ENCODE data around the gene VMP1. TPM values are rescaled to one million over a fixed set of nuclear protein-coding genes. Genes with fewer than 3 reads are reported as not detected.

Gene VMP1
- total and polyA plus RNA-seq, 4 donors: 92.5 to 249 (median 157) TPM

- DNase-seq (peak in 1 of 3 donors; percentile 32), ATAC-seq (ENCODE audit: insufficient read depth, low FRiP score) (no peak)
- Histone ChIP-seq H3K4me1 (ENCODE audit: control insufficient read depth in 5 of 5, insufficient read depth in 5 of 5, low read length in 5 of 5) (peaks cover 1 to 48% (median 12%) of the 10 kb centered on the region in 5 donors), H3K27ac (ENCODE audit: low read depth in 1 of 2, low read length in 1 of 2) (no peak overlapping the region), H3K4me3 (no peak overlapping the region), H3K27me3 (ENCODE audit: control insufficient read depth in 3 of 3, insufficient read depth in 3 of 3, low read length in 2 of 3) (no peaks in the 10 kb centered on the region), H3K9me3 (ENCODE audit: control insufficient read depth in 4 of 4, insufficient read depth in 3 of 4, low read length in 3 of 4) (no peaks in the 10 kb centered on the region), H3K36me3 (ENCODE audit: control insufficient read depth in 4 of 4, insufficient read depth in 4 of 4, low read length in 4 of 4) (no peaks in the 10 kb centered on the region), H3K9ac (ENCODE audit: insufficient read depth in 1 of 2, low read length in 2 of 2) (no peak overlapping the region)
- TF ChIP-seq CTCF (IDR thresholded peaks at IDR 0.05; ENCODE audit: control extremely low read depth, extremely low read depth): no peak
- 54 to 68% methylated on average over 4 of the region's 4 CpGs for WGBS, 2 donors
These were observed 125.5 kb downstream of the VMP1 start for GRCh38 chr17:59832883-59833379.

- no peak for TF ChIP-seq CTCF (IDR thresholded peaks at IDR 0.05; ENCODE audit: control extremely low read depth, extremely low read depth)
- Histone ChIP-seq H3K9me3 (ENCODE audit: control insufficient read depth in 4 of 4, insufficient read depth in 3 of 4, low read length in 3 of 4) (no peaks in the 10 kb centered on the region), H3K4me1 (ENCODE audit: control insufficient read depth in 5 of 5, insufficient read depth in 5 of 5, low read length in 5 of 5) (peaks cover 0 to 32% (median under 1%) of the 10 kb centered on the region in 5 donors), H3K36me3 (ENCODE audit: control insufficient read depth in 4 of 4, insufficient read depth in 4 of 4, low read length in 4 of 4) (peaks cover 2 to 6% (median 3%) of the 10 kb centered on the region in 4 donors), H3K27me3 (ENCODE audit: control insufficient read depth in 3 of 3, insufficient read depth in 3 of 3, low read length in 2 of 3) (no peaks in the 10 kb centered on the region), H3K27ac (ENCODE audit: low read depth in 1 of 2, low read length in 1 of 2) (peak overlapping the region; percentile 85 to 91), H3K9ac (ENCODE audit: insufficient read depth in 1 of 2, low read length in 2 of 2) (peak overlapping the region; percentile 97 to 100), H3K4me3 (peak overlapping the region; percentile 35)
- 4 to 7% methylated on average over 8 of the region's 8 CpGs for WGBS, 2 donors
- DNase-seq (peak; percentile 88 to 99 (median 99)), ATAC-seq (ENCODE audit: insufficient read depth, low FRiP score) (peak; percentile 86)
These were observed 130.0 kb downstream of the VMP1 start for GRCh38 chr17:59837308-59838051.

DNA sequence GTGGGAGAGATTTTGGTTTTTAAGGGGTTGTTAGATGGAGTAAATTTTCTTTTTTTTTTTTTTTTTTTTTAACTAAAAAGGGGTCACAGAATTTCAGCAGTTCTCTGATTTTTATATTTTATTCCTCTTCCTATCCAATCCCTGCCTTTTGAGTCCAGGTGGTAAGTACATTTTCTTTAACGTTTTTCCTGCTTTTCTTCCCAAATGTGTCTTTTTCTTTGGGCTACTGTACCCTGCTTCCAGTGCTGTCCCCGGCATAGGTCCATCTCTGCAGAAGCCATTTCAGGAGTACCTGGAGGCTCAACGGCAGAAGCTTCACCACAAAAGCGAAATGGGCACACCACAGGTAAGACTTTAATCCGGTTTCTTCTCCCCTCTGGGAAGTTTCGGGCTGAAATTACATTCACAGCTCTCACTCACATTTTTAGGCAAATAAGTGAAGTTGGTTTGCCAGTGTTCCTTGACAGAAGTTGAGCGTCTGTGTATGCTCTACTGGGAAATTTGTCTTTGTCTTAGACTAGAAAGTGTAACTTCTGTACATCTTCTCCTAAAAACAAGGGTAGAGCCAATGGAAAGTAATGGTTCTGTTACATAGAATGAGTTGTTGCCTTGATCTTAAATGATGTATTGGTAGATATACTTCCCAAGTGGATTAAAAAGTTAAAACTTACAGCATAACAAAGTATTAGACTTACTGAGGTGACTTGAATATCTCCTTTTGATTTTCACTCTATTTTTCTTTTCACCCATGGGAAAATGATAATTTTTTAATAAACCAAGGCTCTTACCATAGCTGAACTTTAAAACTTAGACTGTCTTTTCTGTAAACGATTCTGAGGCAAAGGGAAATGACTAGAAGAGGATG is 130.8 kb downstream of the VMP1 start:
- TF ChIP-seq CTCF (IDR thresholded peaks at IDR 0.05; ENCODE audit: control extremely low read depth, extremely low read depth): no peak
- peak in 1 of 3 donors; percentile 77 for DNase-seq
- ATAC-seq (ENCODE audit: insufficient read depth, low FRiP score): no peak
- Histone ChIP-seq H3K36me3 (ENCODE audit: control insufficient read depth in 4 of 4, insufficient read depth in 4 of 4, low read length in 4 of 4) (peaks cover 2 to 10% (median 3%) of the 10 kb centered on the region in 4 donors), H3K27me3 (ENCODE audit: control insufficient read depth in 3 of 3, insufficient read depth in 3 of 3, low read length in 2 of 3) (no peaks in the 10 kb centered on the region), H3K4me1 (ENCODE audit: control insufficient read depth in 5 of 5, insufficient read depth in 5 of 5, low read length in 5 of 5) (peaks cover 0 to 32% (median 1%) of the 10 kb centered on the region in 5 donors), H3K9ac (ENCODE audit: insufficient read depth in 1 of 2, low read length in 2 of 2) (peak overlapping the region; percentile 97 to 98), H3K9me3 (ENCODE audit: control insufficient read depth in 4 of 4, insufficient read depth in 3 of 4, low read length in 3 of 4) (no peaks in the 10 kb centered on the region), H3K27ac (ENCODE audit: low read depth in 1 of 2, low read length in 1 of 2) (peak overlapping the region; percentile 91 to 97), H3K4me3 (peak overlapping the region; percentile 66)
- 14 to 30% methylated on average over 8 of the region's 8 CpGs for WGBS, 2 donors

Data from lung (tissue), 12 donors.